Suppressor macrophage (primary cell): ENCODE results near the gene MBD3L2B.
"Not testable (repeated sequence)": the region's sequence is repeated elsewhere in the genome, so short reads cannot be mapped to it uniquely, and the experiment has no call there.

Source experiments
- DNase-seq, 4 experiments: peaks; one replicate each; pipeline ENCODE4 v3.0.0-alpha.2; 2020 to 2022
- total RNA-seq, 17 experiments: gene quantifications; one replicate each; lab custom pipeline; 2026; ENCODE audit warnings: mixed read lengths in 6 of 17, inconsistent platforms in 3 of 17; lab: John Stamatoyannopoulos, UW

MBD3L2B gene
- 0 to 0.11 (median 0) reads per million in 17 experiments for total RNA-seq

DNA sequence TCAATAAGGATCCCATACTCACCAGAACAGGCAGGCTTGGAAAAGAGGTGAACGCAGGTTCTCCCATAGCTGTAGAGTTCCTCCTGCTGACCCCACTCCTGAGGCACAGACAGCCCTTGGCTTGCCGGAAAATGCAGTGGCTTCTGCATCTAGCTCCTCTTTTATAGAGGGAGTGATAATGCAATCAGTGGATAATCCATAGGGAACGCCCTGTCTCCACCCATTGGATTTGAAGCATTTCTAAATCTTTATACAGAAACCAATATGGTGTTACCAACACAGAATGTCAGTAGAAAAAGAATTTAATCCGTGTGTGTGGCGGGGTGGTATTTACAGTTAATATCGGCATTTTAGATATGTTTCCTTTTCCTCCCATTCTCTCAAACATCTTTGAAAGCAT is at the start of gene MBD3L2B:
TSS of gene MBD3L2B (minus strand) at position 101 of the 400 bp plus-strand sequence. CDS start at position 67, 34 bp downstream.
- not testable (repeated sequence) for DNase-seq

DNA sequence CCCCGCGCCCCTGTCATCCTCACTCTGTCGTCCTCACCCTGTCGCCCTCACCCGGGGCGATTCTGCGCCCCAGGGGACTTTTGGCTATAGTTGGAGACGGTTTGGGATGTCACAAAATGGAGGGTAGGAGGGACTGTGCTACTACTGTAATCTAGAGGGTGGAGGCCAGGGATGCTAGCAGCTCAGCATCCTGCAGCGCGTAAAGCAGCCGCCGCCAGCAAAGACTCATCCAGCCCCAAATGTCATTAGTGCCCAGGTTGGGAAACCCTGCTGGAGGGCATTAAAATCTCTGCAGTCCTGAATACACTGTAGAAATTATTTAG is 48.6 kb upstream of the MBD3L2B start:
- peak in 1 of 4 experiments; percentile 15 for DNase-seq

GRCh38 chr19:7069042-7069903 is 48.0 kb upstream of the MBD3L2B start, which contains the start of gene ZNF557:
Gene ZNF557 (plus strand): TSS chr19:7069703. CDS start chr19:7075075, 5,372 bp downstream.
- peak; percentile 97 to 99 (median 98) for DNase-seq

- no peak for DNase-seq
These were observed 47.4 kb upstream of the MBD3L2B start for GRCh38 chr19:7068599-7068998.

GRCh38 chr19:7067716-7068115 is 46.5 kb upstream of the MBD3L2B start:
- DNase-seq: no peak

DNA sequence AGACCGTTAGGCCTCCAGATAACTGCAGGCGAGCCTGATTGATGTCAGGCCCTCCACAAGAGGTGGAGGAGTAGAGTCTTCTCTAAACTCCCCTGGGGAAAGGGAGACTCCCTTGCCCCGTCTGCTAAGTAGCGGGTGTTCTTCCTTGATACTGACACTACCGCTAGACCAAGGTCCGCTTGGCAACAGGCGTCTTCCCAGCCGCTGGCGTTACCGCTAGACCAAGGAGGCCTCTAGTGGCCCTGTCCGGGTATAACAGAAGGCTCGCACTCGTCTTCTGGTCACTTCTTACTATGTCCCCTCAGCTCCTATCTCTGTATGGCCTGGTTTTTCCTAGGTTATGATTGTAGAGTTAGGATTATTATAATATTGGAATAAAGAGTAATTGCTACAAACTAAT is 45.9 kb upstream of the MBD3L2B start:
- DNase-seq: peak in 3 of 4 experiments; percentile 23 to 30 (median 24)

GRCh38 chr19:7063764-7064418 is 42.7 kb upstream of the MBD3L2B start:
- no peak for DNase-seq

DNA sequence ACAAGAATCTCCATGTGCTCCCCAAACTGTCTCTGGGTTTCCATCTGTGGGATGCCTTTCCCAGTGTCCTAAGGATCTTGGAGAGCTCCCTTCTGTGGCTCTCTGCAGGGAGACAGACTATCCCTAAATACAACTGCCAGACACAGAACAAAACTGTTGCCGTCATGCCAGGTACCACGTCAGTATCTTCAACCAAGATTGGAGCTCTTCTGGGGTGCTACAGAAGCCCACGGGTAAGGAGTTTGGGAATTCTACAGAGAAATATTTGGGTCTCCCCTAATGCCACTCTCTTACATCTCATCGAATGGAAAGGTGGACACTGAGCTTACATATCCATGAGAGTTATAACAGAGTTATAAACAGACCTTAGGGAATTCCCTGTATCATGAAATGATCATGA is 42.1 kb upstream of the MBD3L2B start:
- DNase-seq: no peak

GRCh38 chr19:7059977-7060376 is 38.7 kb upstream of the MBD3L2B start:
- DNase-seq: not testable (repeated sequence)

DNA sequence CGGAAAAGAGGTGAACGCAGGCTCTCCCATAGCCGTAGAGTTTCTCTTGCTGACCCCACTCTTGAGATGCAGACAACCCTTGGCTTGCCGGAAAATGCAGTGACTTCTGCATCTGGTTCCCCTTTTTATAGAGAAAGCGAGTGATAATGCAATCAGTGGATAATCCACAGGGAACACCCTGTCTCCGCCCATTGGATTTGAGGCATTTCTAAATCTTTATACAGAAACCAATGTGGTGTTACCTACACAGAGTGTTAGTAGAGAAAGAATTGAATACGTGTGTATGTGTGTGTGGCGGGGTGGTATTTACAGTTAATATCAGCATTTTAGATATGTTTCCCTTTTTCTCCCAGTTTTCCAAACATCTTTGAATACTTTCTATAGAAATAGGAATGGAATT is 37.3 kb upstream of the MBD3L2B start, which contains the start of gene MBD3L3:
TSS of gene MBD3L3 (minus strand) at position 101 of the 400 bp plus-strand sequence. CDS start at position 30, 71 bp downstream.
- not testable (repeated sequence) for DNase-seq

GRCh38 chr19:7056371-7056770 is 35.1 kb upstream of the MBD3L2B start:
- DNase-seq: not testable (repeated sequence)

GRCh38 chr19:7055679-7056078 is 34.4 kb upstream of the MBD3L2B start:
- not testable (repeated sequence) for DNase-seq

GRCh38 chr19:7054635-7055368 is 33.6 kb upstream of the MBD3L2B start:
- DNase-seq: not testable (repeated sequence)

DNA sequence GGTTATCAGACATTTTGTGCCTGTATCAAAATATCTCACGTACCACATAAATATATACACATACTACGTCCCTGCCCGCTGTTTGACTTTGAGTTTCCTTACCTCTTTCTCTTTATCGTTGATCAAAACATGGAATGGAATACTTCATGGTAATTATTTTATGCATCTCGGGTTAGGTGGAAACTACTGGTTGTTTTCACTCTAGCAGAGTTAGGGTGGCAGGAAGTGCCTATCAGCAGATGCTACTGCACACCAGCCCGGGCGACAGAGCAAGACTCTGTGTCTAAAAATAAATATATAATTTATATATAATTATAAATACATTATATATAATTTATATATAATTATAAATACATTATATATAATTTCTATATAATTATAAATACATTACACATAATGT is 31.7 kb upstream of the MBD3L2B start:
- not testable (repeated sequence) for DNase-seq

DNA sequence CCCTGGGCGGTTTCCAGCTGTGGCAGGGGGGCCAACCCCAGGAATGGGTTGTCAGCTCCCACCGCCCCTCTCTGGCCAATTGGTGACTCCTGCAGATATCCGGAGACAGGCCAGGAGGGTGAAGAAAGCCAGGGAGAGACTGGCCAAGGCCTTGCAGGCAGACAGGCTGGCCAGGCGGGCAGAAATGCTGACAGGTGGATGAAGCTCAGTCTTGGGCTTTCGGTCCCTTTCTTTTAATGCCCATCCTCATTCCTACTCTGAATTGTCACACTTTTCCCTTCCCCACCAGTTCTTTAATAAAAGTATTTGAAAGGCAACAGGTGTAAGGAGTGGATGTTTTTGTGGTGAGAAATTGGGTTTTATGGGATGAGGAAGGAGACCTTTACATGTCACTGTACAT is 30.2 kb upstream of the MBD3L2B start:
- not testable (repeated sequence) for DNase-seq

- DNase-seq: not testable (repeated sequence)
These were observed 27.8 kb upstream of the MBD3L2B start, which contains the start of gene MBD3L2 for GRCh38 chr19:7049021-7049420. Gene MBD3L2 (plus strand): TSS chr19:7049321. CDS start chr19:7049374, 53 bp downstream.

GRCh38 chr19:7041563-7041962 is 20.3 kb upstream of the MBD3L2B start:
- DNase-seq: not testable (repeated sequence)

- not testable (repeated sequence) for DNase-seq
These were observed 18.8 kb upstream of the MBD3L2B start, which contains the start of gene MBD3L4 for GRCh38 chr19:7040079-7040478. Gene MBD3L4 (minus strand): TSS chr19:7040179. CDS start chr19:7040144, 35 bp downstream.

DNA sequence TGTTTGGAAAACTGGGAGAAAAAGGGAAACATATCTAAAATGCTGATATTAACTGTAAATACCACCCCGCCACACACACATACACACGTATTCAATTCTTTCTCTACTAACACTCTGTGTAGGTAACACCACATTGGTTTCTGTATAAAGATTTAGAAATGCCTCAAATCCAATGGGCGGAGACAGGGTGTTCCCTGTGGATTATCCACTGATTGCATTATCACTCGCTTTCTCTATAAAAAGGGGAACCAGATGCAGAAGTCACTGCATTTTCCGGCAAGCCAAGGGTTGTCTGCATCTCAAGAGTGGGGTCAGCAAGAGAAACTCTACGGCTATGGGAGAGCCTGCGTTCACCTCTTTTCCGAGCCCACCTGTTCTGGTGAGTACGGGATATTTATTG is 9.0 kb upstream of the MBD3L2B start, which contains the start of gene MBD3L5:
TSS of gene MBD3L5 (plus strand) at position 301 of the 400 bp plus-strand sequence. CDS start at position 335, 34 bp downstream.
- DNase-seq: not testable (repeated sequence)

DNA sequence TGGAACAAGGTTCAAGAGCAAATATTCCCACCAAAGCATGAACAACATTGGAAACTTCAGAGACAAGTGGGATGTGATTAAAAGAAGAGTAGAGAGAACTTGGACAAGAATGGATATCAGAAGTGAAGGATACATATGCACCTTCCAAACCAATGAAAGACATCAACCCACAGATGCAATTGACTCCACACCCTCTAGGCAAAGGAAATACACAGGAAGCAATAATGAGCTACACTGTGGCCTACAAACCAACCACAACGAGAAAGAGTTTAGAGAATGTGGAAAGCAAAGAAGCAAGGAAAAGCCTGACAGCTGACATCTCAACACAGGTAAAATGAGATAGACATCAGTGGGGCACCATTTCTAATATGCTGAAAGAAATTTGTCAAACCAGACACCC is 7.6 kb upstream of the MBD3L2B start:
- not testable (repeated sequence) for DNase-seq

DNA sequence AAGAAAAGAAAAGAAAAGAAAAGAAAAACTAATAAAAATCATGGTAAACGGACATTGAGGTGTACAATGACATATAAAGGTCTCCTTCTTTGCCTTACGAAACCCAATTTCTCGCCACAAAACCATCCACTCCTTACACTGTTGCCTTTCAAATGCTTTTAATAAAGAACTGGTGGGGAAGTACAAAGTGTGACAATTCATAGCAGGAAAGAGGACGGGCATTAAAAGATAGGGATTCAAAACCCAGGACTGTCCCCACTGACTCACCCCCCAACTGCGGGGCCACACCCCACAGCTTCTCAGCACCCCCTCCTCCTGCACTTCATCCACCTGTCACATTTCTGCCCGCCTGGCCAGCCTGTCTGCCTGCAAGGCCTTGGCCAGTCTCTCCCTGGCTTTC is 2.4 kb downstream of the MBD3L2B start:
- no peak for DNase-seq

DNA sequence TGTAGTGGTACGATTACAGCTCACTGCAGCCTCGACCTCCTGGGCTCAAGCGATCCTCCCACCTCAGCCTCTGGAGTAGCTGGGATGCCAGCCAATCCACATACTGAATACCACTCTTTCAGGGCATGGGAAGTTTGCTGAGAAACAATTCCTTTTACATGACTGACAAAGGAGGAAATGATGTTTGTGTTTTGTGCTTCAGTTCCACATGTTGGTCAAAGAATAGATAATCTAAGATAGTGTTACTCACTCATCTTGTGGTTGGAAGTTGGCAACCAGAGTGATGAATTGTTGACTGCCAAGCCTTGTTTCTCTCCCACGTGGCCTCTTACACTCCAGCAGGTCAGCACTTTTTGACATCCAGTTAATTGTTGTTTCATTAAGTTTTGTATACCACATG is 7.6 kb downstream of the MBD3L2B start:
- DNase-seq: peak; percentile 67 to 90 (median 78)
